ENCODE results near the gene PGS1.

Gene PGS1

GRCh38 chr17:78349891-78350642 is 28.4 kb upstream of the PGS1 start:
- H3K27ac ChIP-seq (ENCODE audit: low read length), result no peak overlapping the region
- no peak overlapping the region for H3K4me3 ChIP-seq (ENCODE audit: low read length)
- H3K27me3 ChIP-seq (ENCODE audit: control insufficient read depth, insufficient read depth, low read length), result peaks cover 9% of the 10 kb centered on the region
- H3K4me1 ChIP-seq (ENCODE audit: control insufficient read depth, low read depth, low read length), result peaks cover 21% of the 10 kb centered on the region
- H3K9ac ChIP-seq (ENCODE audit: low read length), result no peak overlapping the region
- H3K36me3 ChIP-seq (ENCODE audit: control insufficient read depth, low read depth, low read length), result no peaks in the 10 kb centered on the region
- no peaks in the 10 kb centered on the region for H3K9me3 ChIP-seq (ENCODE audit: control insufficient read depth, low read depth, low read length)

GRCh38 chr17:78351449-78352006 is 26.9 kb upstream of the PGS1 start:
- Histone ChIP-seq H3K4me3 (ENCODE audit: low read length) (peak overlapping the region; percentile 5), H3K27ac (ENCODE audit: low read length) (no peak overlapping the region), H3K4me1 (ENCODE audit: control insufficient read depth, low read depth, low read length) (peaks cover 35% of the 10 kb centered on the region), H3K9ac (ENCODE audit: low read length) (no peak overlapping the region), H3K36me3 (ENCODE audit: control insufficient read depth, low read depth, low read length) (no peaks in the 10 kb centered on the region), H3K9me3 (ENCODE audit: control insufficient read depth, low read depth, low read length) (no peaks in the 10 kb centered on the region), H3K27me3 (ENCODE audit: control insufficient read depth, insufficient read depth, low read length) (peaks cover 14% of the 10 kb centered on the region)

- Histone ChIP-seq H3K9me3 (ENCODE audit: control insufficient read depth, low read depth, low read length) (no peaks in the 10 kb centered on the region), H3K9ac (ENCODE audit: low read length) (peak overlapping the region; percentile 53), H3K27me3 (ENCODE audit: control insufficient read depth, insufficient read depth, low read length) (peaks cover 32% of the 10 kb centered on the region), H3K36me3 (ENCODE audit: control insufficient read depth, low read depth, low read length) (peaks cover 12% of the 10 kb centered on the region), H3K27ac (ENCODE audit: low read length) (peak overlapping the region; percentile 1), H3K4me1 (ENCODE audit: control insufficient read depth, low read depth, low read length) (peaks cover 51% of the 10 kb centered on the region), H3K4me3 (ENCODE audit: low read length) (peak overlapping the region; percentile 48)
Measured at GRCh38 chr17:78353834-78354233, 24.6 kb upstream of the PGS1 start.

- peaks cover 12% of the 10 kb centered on the region for H3K36me3 ChIP-seq (ENCODE audit: control insufficient read depth, low read depth, low read length)
- H3K9me3 ChIP-seq (ENCODE audit: control insufficient read depth, low read depth, low read length), result no peaks in the 10 kb centered on the region
- no peak overlapping the region for H3K4me3 ChIP-seq (ENCODE audit: low read length)
- peaks cover 51% of the 10 kb centered on the region for H3K4me1 ChIP-seq (ENCODE audit: control insufficient read depth, low read depth, low read length)
- H3K27ac ChIP-seq (ENCODE audit: low read length), result no peak overlapping the region
- H3K9ac ChIP-seq (ENCODE audit: low read length), result no peak overlapping the region
- peaks cover 39% of the 10 kb centered on the region for H3K27me3 ChIP-seq (ENCODE audit: control insufficient read depth, insufficient read depth, low read length)
Measured at GRCh38 chr17:78355045-78355641, 23.3 kb upstream of the PGS1 start.

GRCh38 chr17:78355701-78356100 is 22.7 kb upstream of the PGS1 start:
- Histone ChIP-seq H3K27ac (ENCODE audit: low read length) (no peak overlapping the region), H3K4me3 (ENCODE audit: low read length) (no peak overlapping the region), H3K4me1 (ENCODE audit: control insufficient read depth, low read depth, low read length) (peaks cover 51% of the 10 kb centered on the region), H3K9me3 (ENCODE audit: control insufficient read depth, low read depth, low read length) (no peaks in the 10 kb centered on the region), H3K9ac (ENCODE audit: low read length) (no peak overlapping the region), H3K27me3 (ENCODE audit: control insufficient read depth, insufficient read depth, low read length) (peaks cover 39% of the 10 kb centered on the region), H3K36me3 (ENCODE audit: control insufficient read depth, low read depth, low read length) (peaks cover 12% of the 10 kb centered on the region)

- Histone ChIP-seq H3K36me3 (ENCODE audit: control insufficient read depth, low read depth, low read length) (peaks cover 12% of the 10 kb centered on the region), H3K27ac (ENCODE audit: low read length) (no peak overlapping the region), H3K9me3 (ENCODE audit: control insufficient read depth, low read depth, low read length) (no peaks in the 10 kb centered on the region), H3K27me3 (ENCODE audit: control insufficient read depth, insufficient read depth, low read length) (peaks cover 39% of the 10 kb centered on the region), H3K9ac (ENCODE audit: low read length) (no peak overlapping the region), H3K4me1 (ENCODE audit: control insufficient read depth, low read depth, low read length) (peaks cover 52% of the 10 kb centered on the region), H3K4me3 (ENCODE audit: low read length) (no peak overlapping the region)
Measured at GRCh38 chr17:78356101-78356713, 22.2 kb upstream of the PGS1 start.

- no peaks in the 10 kb centered on the region for H3K9me3 ChIP-seq (ENCODE audit: control insufficient read depth, low read depth, low read length)
- peaks cover 12% of the 10 kb centered on the region for H3K36me3 ChIP-seq (ENCODE audit: control insufficient read depth, low read depth, low read length)
- no peak overlapping the region for H3K27ac ChIP-seq (ENCODE audit: low read length)
- peaks cover 46% of the 10 kb centered on the region for H3K4me1 ChIP-seq (ENCODE audit: control insufficient read depth, low read depth, low read length)
- H3K9ac ChIP-seq (ENCODE audit: low read length), result no peak overlapping the region
- H3K4me3 ChIP-seq (ENCODE audit: low read length), result peak overlapping the region; percentile 10
- H3K27me3 ChIP-seq (ENCODE audit: control insufficient read depth, insufficient read depth, low read length), result peaks cover 39% of the 10 kb centered on the region
Measured at GRCh38 chr17:78357177-78357586, 21.3 kb upstream of the PGS1 start.

- Histone ChIP-seq H3K9ac (ENCODE audit: low read length) (no peak overlapping the region), H3K9me3 (ENCODE audit: control insufficient read depth, low read depth, low read length) (no peaks in the 10 kb centered on the region), H3K36me3 (ENCODE audit: control insufficient read depth, low read depth, low read length) (peaks cover 12% of the 10 kb centered on the region), H3K27ac (ENCODE audit: low read length) (no peak overlapping the region), H3K4me3 (ENCODE audit: low read length) (peak overlapping the region; percentile 81), H3K4me1 (ENCODE audit: control insufficient read depth, low read depth, low read length) (peaks cover 47% of the 10 kb centered on the region), H3K27me3 (ENCODE audit: control insufficient read depth, insufficient read depth, low read length) (peaks cover 39% of the 10 kb centered on the region)
Measured at GRCh38 chr17:78357672-78358537, 20.5 kb upstream of the PGS1 start.

GRCh38 chr17:78358538-78359320 is 19.7 kb upstream of the PGS1 start:
- Histone ChIP-seq H3K9me3 (ENCODE audit: control insufficient read depth, low read depth, low read length) (no peaks in the 10 kb centered on the region), H3K27ac (ENCODE audit: low read length) (no peak overlapping the region), H3K36me3 (ENCODE audit: control insufficient read depth, low read depth, low read length) (peaks cover 12% of the 10 kb centered on the region), H3K9ac (ENCODE audit: low read length) (peak overlapping the region; percentile 68), H3K4me1 (ENCODE audit: control insufficient read depth, low read depth, low read length) (peaks cover 46% of the 10 kb centered on the region), H3K27me3 (ENCODE audit: control insufficient read depth, insufficient read depth, low read length) (peaks cover 39% of the 10 kb centered on the region), H3K4me3 (ENCODE audit: low read length) (peak overlapping the region; percentile 81)

GRCh38 chr17:78359321-78359996 is 19.0 kb upstream of the PGS1 start:
- peak overlapping the region; percentile 81 for H3K4me3 ChIP-seq (ENCODE audit: low read length)
- H3K36me3 ChIP-seq (ENCODE audit: control insufficient read depth, low read depth, low read length), result peaks cover 12% of the 10 kb centered on the region
- peaks cover 50% of the 10 kb centered on the region for H3K4me1 ChIP-seq (ENCODE audit: control insufficient read depth, low read depth, low read length)
- no peaks in the 10 kb centered on the region for H3K9me3 ChIP-seq (ENCODE audit: control insufficient read depth, low read depth, low read length)
- H3K27me3 ChIP-seq (ENCODE audit: control insufficient read depth, insufficient read depth, low read length), result peaks cover 34% of the 10 kb centered on the region
- H3K9ac ChIP-seq (ENCODE audit: low read length), result peak overlapping the region; percentile 68
- H3K27ac ChIP-seq (ENCODE audit: low read length), result no peak overlapping the region
